ELF-1 (cell line): Measurements from ENCODE around the gene NKAIN4.
"Not testable (repeated sequence)": the region's sequence is repeated elsewhere in the genome, so short reads cannot be mapped to it uniquely, and the experiment has no call there.

Experiments used
- DNase-seq: peaks from one replicate; pipeline ENCODE4 v3.0.0-alpha.2; 2016; ENCODE audit warnings: low read depth, low spot score

Gene NKAIN4

GRCh38 chr20:63257629-63258028 lies 3.4 kb upstream of the NKAIN4 start:
- no peak for DNase-seq

DNA sequence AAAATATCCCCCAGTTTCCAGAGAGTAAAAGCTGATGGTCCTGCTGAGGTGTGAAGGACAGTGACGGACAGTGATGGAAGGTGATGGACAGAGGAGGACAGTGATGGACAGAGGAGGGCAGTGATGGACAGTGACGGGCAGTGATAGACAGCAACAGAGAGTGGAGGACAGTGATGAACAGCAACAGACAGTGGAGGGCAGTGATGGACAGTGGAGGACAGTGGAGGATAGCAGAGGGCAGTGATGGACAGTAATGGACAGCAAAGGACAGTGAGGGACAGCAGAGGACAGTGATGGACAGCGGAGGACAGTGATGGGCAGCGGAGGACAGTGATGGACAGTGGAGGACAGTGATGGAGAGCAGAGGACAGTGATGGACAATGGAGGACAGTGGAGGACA lies 2.7 kb upstream of the NKAIN4 start:
- no peak for DNase-seq

- peak; percentile 62 for DNase-seq
These were observed 1.9 kb upstream of the NKAIN4 start for GRCh38 chr20:63255931-63256704.

- peak; percentile 74 for DNase-seq
These were observed 532 bp upstream of the NKAIN4 start for GRCh38 chr20:63254606-63255384.

DNA sequence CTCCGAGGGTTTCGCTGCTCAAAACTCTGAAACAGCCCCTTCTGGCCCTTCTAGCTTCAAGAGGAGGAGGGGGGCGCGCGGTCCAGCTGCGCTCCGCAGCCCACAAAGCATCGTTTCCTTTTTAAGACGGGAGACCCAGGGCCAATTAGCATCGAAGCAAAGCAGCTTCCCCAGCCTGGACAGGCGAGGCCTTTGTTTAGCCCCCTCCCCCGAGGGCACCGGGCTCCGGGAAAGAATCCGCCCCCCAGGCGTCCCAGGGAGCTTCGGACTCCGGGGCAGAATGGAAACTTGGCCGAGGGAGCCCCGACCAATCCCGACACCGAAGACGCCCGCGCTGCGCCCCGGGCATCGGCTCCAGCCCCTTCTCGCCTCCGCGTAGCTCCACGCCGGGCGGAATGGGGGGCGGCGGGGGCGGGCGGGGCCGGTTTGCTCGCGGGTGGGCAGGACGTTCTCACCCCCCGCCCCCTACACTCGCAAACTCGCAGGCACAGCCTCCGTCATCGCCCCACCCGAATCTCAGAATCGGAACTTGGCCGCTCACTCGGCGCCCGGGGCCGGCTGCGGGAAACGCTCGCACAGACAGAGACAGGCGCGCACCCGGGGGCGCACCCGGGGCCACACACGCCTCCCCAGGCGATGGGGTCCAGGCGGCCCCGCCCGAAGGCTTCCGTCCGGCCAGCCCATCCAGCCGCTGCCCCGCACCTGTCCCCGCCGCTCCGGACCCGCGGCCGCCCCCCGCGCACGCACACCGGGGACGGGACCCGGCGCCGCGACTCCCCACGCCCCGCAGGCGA lies 628 bp downstream of the NKAIN4 start:
- DNase-seq = peak; percentile 92

DNA sequence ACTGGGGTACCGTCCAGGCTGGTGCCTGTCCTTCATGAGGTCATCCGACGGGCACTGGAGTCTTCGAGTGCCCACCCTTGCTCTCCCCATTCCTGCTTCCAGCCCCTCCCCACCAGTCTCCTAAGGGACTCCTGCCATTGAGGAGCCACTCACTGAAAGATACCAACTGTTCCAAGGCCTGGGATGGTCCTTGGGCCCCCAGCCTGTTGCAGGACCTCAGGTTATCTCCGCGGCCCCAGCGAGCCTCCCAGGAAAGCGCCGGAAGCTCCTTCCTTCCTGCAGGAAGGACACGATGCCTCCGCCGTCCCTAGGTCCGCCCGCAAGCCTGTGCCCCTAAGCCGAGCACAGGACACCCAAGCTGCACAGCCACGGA lies 1.2 kb downstream of the NKAIN4 start:
- no peak for DNase-seq

DNA sequence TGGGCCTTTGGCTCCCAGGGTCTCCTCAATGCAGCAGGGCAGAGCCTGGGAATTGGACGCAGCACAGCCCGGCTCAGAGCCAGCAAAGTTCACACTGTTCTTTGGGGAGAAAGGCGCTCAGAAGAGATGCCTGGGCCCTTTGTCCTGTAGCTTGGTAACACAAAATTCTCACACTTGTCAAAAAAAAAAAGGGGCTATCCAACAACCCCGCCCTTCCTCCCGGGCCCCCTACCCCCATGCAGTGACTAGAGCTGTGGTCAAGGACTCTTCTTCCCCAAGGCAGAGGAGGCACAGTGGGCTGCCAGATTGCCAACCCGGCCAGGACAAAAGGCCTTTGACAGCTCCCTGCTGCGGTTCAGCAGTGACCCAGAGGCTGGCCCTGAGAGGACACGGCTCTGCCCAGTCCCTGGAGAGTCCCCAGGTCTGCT lies 2.0 kb downstream of the NKAIN4 start:
- DNase-seq = no peak

DNA sequence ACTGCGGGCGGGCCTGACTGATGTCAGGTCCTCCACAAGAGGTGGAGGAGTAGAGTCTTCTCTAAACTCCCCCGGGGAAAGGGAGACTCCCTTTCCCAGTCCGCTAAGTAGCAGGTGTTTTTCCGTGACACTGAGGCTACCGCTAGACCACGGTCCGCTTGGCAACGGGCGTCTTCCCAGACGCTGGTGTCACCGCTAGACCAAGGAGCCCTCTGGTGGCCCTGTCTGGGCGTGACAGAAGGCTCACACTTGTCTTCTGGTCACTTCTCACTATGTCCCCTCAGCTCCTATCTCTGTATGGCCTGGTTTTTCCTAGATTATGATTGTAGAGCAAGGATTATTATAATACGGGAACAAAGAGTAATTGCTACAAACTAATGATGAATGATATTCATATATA lies 2.9 kb downstream of the NKAIN4 start:
- not testable (repeated sequence) for DNase-seq

GRCh38 chr20:63249891-63250290 lies 4.4 kb downstream of the NKAIN4 start:
- no peak for DNase-seq

DNA sequence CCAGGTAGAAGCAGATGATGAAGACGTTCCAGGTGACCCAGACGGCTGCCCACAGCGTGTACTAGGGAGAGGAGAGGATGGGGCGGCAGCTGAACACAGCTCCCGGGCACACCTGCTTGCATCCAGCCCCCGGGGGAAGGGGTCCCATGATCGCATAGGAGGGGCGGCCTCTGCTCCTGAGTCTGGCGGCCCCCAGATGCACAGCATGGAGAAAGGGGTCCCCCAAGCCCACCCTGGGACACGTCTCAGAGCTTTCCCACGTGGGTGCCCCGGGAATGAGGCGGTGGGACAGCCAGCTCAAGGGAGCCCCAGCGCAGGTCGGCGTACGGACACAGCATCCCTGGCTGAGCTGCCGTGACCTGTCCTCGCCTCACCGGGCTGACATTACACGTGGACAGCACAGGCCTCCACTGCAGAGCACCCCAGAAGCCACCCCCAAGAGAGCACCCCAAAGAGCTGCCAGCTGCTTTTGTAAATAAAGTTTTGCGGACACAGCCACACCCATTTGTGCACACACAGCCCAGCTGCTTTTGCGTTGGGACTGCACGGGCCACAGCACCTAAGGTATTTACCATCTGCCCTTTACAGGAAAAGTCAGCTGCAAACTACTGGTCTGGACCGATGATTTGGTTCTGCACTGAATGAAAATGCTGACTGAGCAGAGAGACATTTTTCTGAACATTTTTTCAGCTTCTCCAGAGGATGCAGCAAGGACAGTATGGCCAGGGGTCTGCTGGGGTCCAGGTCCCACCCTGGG lies 5.2 kb downstream of the NKAIN4 start:
- DNase-seq = no peak

DNA sequence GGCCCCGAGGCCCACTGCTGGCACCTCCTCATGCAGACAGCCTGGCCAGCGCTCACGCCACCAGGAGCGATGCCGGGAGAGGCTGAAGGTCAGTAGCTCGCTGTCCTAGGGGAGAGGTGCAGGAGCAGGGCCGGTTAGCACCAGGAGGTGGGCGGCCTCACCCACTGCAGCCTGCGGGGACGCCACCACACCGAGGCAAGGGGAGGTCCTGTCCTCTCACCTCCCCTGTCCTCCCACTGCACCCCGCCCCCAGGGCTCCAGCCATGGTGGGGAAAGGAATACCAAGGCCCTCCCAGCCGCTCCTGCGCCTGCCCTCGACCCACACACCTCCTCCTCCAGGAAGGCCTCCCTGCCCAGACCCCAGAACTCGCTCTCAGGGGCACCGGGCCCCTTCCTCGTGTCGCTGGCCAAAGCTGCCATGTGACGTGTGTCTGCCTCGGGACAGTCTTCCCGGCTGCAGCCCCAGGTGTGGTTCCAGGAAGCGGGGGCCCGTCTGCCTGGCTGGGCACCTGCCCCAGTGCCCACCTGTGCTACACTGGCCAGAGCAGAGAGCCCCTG lies 6.5 kb downstream of the NKAIN4 start:
- no peak for DNase-seq

DNA sequence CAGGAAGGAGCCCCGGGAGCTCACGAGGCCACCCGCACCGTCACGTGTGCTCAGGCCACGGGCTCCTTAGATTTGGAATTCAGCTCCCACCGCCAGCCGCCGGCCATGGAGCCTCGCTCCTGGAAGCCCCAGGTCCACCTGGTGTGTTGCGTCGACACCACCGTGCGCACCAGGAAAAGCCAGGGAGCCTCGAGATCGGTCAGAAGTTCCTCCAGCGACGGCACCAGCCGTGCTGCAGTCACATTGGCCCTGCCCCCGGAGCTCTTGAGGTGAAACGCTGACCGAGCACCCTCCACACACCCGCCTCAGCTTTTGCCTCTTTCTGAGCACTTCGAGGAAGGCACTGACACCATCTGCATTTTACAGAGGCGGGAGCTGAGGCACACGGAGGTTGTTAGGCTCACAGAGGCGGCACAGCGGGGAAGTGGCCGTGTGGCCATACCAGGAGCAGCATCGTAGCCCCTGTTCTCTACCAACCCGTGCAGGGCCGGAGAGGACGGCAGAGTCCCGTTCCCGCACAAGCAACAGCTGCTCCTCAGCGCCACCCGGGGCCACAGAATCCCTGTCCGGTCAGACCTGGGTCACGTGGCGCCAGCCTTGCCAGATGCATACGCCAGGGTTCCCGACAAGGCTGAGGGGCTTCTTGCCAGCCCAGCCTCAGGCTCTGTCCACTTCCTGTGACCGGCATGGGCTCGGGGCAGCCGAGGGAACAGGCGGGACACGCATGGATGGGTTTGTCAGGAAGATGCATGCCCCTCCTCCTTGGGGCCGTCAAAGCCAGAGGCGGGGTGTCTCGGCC lies 7.6 kb downstream of the NKAIN4 start:
- DNase-seq = peak; percentile 67

- DNase-seq = no peak
These were observed 9.8 kb downstream of the NKAIN4 start for GRCh38 chr20:63244468-63244867.

GRCh38 chr20:63243604-63244247 lies 10.5 kb downstream of the NKAIN4 start:
- no peak for DNase-seq

DNA sequence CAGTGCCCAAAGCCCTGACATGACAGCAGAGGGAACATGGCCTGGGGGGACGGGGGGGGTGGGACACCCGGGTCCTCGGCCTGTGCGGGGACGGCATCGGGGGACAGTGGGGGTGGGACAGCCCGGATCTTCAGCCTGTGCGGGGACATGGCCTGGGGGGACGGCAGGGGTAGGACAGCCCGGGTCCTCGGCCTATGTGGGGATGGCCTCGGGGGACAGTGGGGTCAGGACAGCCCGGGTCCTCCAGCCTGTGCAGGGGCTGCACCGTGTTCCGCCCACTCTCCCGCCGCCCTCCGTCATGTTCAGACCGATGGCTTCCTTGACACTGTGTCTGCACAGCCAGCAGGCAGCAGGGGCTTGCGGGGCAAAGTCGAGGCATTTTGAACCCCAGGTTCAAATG lies 11.5 kb downstream of the NKAIN4 start:
- no peak for DNase-seq

- DNase-seq = no peak
These were observed 13.0 kb downstream of the NKAIN4 start for GRCh38 chr20:63241272-63241671.

DNA sequence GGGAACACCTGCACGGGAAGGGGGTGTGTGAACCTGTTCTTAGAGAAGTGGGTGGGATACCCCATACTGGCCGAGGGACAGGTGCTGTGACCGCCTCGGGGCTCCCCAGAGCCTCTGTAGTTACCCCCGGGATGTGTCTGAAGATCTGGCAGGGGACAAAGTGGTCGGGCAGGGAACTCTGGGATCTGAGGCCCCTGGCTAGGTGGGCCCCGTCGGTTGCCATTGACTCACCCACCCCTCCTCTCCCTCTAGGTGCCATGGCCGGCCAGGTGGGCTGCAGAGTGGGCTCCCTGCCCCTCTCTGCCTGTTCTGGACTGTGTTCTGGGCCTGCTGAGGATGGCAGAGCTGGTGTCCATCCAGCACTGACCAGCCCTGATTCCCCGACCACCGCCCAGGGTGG lies 14.3 kb downstream of the NKAIN4 start:
- no peak for DNase-seq

DNA sequence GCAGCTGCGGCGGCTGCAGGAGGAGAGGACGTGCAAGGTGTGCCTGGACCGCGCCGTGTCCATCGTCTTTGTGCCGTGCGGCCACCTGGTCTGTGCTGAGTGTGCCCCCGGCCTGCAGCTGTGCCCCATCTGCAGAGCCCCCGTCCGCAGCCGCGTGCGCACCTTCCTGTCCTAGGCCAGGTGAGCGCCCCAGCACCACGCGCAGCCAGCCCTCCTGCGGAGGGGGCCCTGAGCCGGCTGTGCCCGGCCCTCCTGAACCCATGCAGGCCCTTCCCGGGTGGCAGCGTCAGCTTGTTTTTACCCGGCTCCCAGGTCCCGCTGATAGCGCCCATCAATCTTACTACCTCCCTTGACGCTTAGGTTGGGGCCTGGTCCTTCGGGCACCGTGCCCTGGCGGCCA lies 14.8 kb downstream of the NKAIN4 start:
- DNase-seq = no peak

GRCh38 chr20:63238514-63239125 lies 15.6 kb downstream of the NKAIN4 start:
- no peak for DNase-seq
